SK-N-SH (cell line): ENCODE results near the gene GAS6. TPM values are rescaled to one million over a fixed set of nuclear protein-coding genes. Genes with fewer than 3 reads are reported as not detected.

ENCODE experiments used
- CTCF ChIA-PET: fragments of 300-600, 350-600 bp; formaldehyde crosslinking; extraction: SDS; loops from one replicate; lab custom pipeline; 2021; lab: Yijun Ruan, JAX
- POLR2A ChIA-PET: fragments of 350-600 bp; sonication (Branson Sonifier 250); formaldehyde crosslinking; extraction: SDS; loops from one replicate; lab custom pipeline; 2020; ENCODE audit warnings: antibody characterized with exemption, inconsistent platforms; lab: Yijun Ruan, JAX
- DNase-seq: peaks from one replicate; pipeline ENCODE4 v3.0.0; 2012
- H2AFZ ChIP-seq: fragments of 200-600 bp; sonication (generic); 2 replicates; pipeline ENCODE4 v1.8.1; 2016; ENCODE audit warnings: antibody characterized with exemption, mild to moderate bottlenecking, low read depth
- H3F3A ChIP-seq: fragments of 200-600 bp; sonication (generic); replicated peaks from 2 replicates; pipeline ENCODE3; 2016; ENCODE audit warnings: antibody characterized with exemption, mild to moderate bottlenecking; ENCODE audit not compliant: insufficient read depth
- H3K27ac ChIP-seq, 2 experiments: fragments of 200-500 bp in 1 of 2; fragments of 200-600 bp in 1 of 2; sonication (Bioruptor generic) in 1 of 2; sonication (generic), shearing (Covaris generic) in 1 of 2; 2 replicates each; pipeline versions ENCODE4 v1.5.1 to v1.6.1; 2014 to 2016; ENCODE audit warnings: low read depth in 2 of 2, inconsistent platforms in 1 of 2, low read length in 1 of 2, mild to moderate bottlenecking in 1 of 2, mixed read lengths in 1 of 2
- H3K27me3 ChIP-seq: fragments of 200-600 bp; sonication (generic), shearing (Covaris generic); 2 replicates; pipeline ENCODE4 v1.6.1; 2016; ENCODE audit warnings: mixed run types; ENCODE audit not compliant: insufficient read depth
- H3K36me3 ChIP-seq, 2 experiments: fragments of 200-500 bp in 1 of 2; fragments of 200-600 bp in 1 of 2; sonication (Bioruptor generic) in 1 of 2; sonication (generic) in 1 of 2; replicated peaks in 1 of 2; 2 replicates each; pipeline versions ENCODE3 to v1.5.1; 2014 to 2016; ENCODE audit warnings: low read length in 1 of 2, mild to moderate bottlenecking in 1 of 2; ENCODE audit not compliant: insufficient read depth in 2 of 2, control insufficient read depth in 1 of 2
- H3K4me1 ChIP-seq, 2 experiments: fragments of 200-500 bp in 1 of 2; fragments of 200-600 bp in 1 of 2; sonication (Bioruptor generic) in 1 of 2; sonication (generic), shearing (Covaris generic) in 1 of 2; 2 replicates each; pipeline versions ENCODE4 v1.5.1 to v1.6.1; 2014 to 2016; ENCODE audit warnings: low read depth in 1 of 2, low read length in 1 of 2, mixed run types in 1 of 2; ENCODE audit not compliant: insufficient read depth in 2 of 2, control insufficient read depth in 1 of 2
- H3K4me2 ChIP-seq: fragments of 200-600 bp; sonication (generic), shearing (Covaris generic); 2 replicates; pipeline ENCODE4 v1.6.1; 2017; ENCODE audit warnings: mixed run types
- H3K4me3 ChIP-seq, 2 experiments: fragments of 200-500 bp in 1 of 2; fragments of 200-600 bp in 1 of 2; sonication (Bioruptor generic) in 1 of 2; sonication (generic), shearing (Covaris generic) in 1 of 2; 2 replicates each; pipeline versions ENCODE4 v1.5.1 to v1.8.1; 2014 to 2016; ENCODE audit warnings: low read depth in 2 of 2, inconsistent platforms in 1 of 2, low read length in 1 of 2, mild to moderate bottlenecking in 1 of 2, mixed read lengths in 1 of 2, moderate library complexity in 1 of 2
- H3K79me2 ChIP-seq: fragments of 200-600 bp; sonication (generic); 2 replicates; pipeline ENCODE4 v1.8.1; 2017; ENCODE audit warnings: mild to moderate bottlenecking; ENCODE audit not compliant: insufficient read depth
- H3K9ac ChIP-seq: fragments of 200-600 bp; sonication (generic); 2 replicates; pipeline ENCODE4 v1.6.1; 2017; ENCODE audit warnings: mixed run types
- H3K9me2 ChIP-seq: fragments of 200-600 bp; sonication (generic); 2 replicates; pipeline ENCODE4 v1.6.1; 2017; ENCODE audit warnings: mixed run types
- H3K9me3 ChIP-seq: fragments of 200-600 bp; sonication (generic); 2 replicates; pipeline ENCODE4 v1.6.1; 2017; ENCODE audit warnings: mixed run types, mild to moderate bottlenecking, moderate library complexity
- H4K20me1 ChIP-seq: fragments of 200-600 bp; sonication (generic); 2 replicates; pipeline ENCODE4 v1.6.1; 2017; ENCODE audit warnings: mild to moderate bottlenecking, mixed run types; ENCODE audit not compliant: insufficient read depth
- CHD2 ChIP-seq: fragments of 150-350 bp; IDR thresholded peaks from 2 replicates; pipeline ENCODE4 v1.6.1; 2018; ENCODE audit warnings: low read length; ENCODE audit not compliant: partially characterized antibody
- EP300 ChIP-seq, 2 experiments: IDR thresholded peaks; 2 replicates each; pipeline versions ENCODE4 v1.4.0 to v1.6.1; 2012; ENCODE audit warnings: borderline replicate concordance in 1 of 2, low read depth in 1 of 2, low read length in 1 of 2
- FOXJ3 ChIP-seq: sonication (generic); formaldehyde crosslinking; IDR thresholded peaks from 2 replicates; pipeline ENCODE4 v1.5.1; 2020; ENCODE audit warnings: mild to moderate bottlenecking, missing genetic modification reagents
- GABPA ChIP-seq: IDR thresholded peaks from 2 replicates; pipeline ENCODE4 v1.4.0; 2012; ENCODE audit warnings: low read depth, mild to moderate bottlenecking
- MXI1 ChIP-seq: IDR thresholded peaks from 2 replicates; pipeline ENCODE4 v1.6.1; 2012; ENCODE audit warnings: mild to moderate bottlenecking, low read depth, low read length, improper control_type of control experiment
- RCOR1 ChIP-seq: fragments of 150-350 bp; IDR thresholded peaks from 2 replicates; pipeline ENCODE4 v1.6.1; 2017; ENCODE audit warnings: antibody characterized with exemption, low read length
- RXRA ChIP-seq: IDR thresholded peaks from 2 replicates; pipeline ENCODE4 v1.4.0; 2012; ENCODE audit warnings: low read depth, mild to moderate bottlenecking, borderline replicate concordance
- SMC3 ChIP-seq: IDR thresholded peaks from 2 replicates; pipeline ENCODE4 v1.6.1; 2012; ENCODE audit warnings: low read depth, low read length, improper control_type of control experiment
- YY1 ChIP-seq: IDR thresholded peaks from 2 replicates; pipeline ENCODE4 v1.4.0; 2012; ENCODE audit warnings: low read depth, mild to moderate bottlenecking
- WGBS: methylation state at CpG from one replicate; pipeline ENCODE4 v1.1.6; 2017; ENCODE audit warnings: low lambda C conversion rate; 5-methylcytosine and 5-hydroxymethylcytosine counted together
- polyA plus RNA-seq, 3 experiments: library from polyadenylated mRNA; depleted of rRNA; stranded (reverse); fragments of >200 nt; gene quantifications; 2 replicates each; pipeline ENCODE4 v1.2.3, GENCODE V29; 2012
- TF ChIP-seq, protein P1 (sequence below): IDR thresholded peaks from 2 replicates; pipeline ENCODE4; 2012
- TF ChIP-seq, protein P2 (sequence below): IDR thresholded peaks from 2 replicates; pipeline ENCODE4 v1.4.0; 2012; ENCODE audit warnings: low read depth, borderline replicate concordance
- TF ChIP-seq, protein P3 (sequence below): fragments of 200-600 bp; sonication (generic); IDR thresholded peaks from 2 replicates; pipeline ENCODE4 v1.6.1; 2017; ENCODE audit warnings: antibody characterized with exemption, mild to moderate bottlenecking, moderate library complexity
- TF ChIP-seq, protein P4 (sequence below): fragments of 150-350 bp; IDR thresholded peaks from 2 replicates; pipeline ENCODE4 v1.6.1; 2016; ENCODE audit warnings: mild to moderate bottlenecking, low read depth, low read length

The GAS6 gene
- polyA plus RNA-seq, 1 of the 3 experiments (the other 2 are of a cell fraction) = 380 TPM

DNA sequence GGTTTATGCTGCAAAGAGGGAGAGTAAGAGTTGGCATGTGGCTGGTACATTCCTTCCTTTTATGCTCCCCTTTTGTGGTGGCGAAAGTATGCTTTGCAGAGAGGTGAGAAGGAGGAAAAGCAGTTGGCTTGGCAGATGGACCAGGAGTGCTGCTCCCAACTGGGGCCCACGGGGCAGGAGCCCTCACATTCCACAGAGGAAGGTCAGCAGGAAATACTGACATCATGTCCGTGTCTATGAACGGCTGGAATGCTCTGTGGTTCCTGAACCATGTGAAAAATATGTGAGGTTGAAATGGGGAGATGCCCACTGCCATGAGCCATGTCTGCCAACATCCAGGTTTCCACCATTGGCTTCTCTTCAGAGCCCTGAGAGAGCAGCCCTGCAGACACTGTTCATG lies 33.3 kb upstream of the GAS6 start (continued):
- TF ChIP-seq FOXJ3 (CRISPR knock-in tag) (no peak), RCOR1 (no peak), MXI1 (no peak), RXRA (peak; percentile 97), CHD2 (no peak), GABPA (peak; percentile 54; the same call in 1 of the 2 replicates)
- TF ChIP-seq, protein P1, sequence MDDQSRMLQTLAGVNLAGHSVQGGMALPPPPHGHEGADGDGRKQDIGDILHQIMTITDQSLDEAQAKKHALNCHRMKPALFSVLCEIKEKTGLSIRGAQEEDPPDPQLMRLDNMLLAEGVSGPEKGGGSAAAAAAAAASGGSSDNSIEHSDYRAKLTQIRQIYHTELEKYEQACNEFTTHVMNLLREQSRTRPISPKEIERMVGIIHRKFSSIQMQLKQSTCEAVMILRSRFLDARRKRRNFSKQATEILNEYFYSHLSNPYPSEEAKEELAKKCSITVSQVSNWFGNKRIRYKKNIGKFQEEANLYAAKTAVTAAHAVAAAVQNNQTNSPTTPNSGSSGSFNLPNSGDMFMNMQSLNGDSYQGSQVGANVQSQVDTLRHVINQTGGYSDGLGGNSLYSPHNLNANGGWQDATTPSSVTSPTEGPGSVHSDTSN = peak; percentile 89
- TF ChIP-seq, protein P2, sequence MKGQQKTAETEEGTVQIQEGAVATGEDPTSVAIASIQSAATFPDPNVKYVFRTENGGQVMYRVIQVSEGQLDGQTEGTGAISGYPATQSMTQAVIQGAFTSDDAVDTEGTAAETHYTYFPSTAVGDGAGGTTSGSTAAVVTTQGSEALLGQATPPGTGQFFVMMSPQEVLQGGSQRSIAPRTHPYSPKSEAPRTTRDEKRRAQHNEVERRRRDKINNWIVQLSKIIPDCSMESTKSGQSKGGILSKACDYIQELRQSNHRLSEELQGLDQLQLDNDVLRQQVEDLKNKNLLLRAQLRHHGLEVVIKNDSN = 0 out of 2 replicates have a peak, but pooled peaks have one; percentile 47

DNA sequence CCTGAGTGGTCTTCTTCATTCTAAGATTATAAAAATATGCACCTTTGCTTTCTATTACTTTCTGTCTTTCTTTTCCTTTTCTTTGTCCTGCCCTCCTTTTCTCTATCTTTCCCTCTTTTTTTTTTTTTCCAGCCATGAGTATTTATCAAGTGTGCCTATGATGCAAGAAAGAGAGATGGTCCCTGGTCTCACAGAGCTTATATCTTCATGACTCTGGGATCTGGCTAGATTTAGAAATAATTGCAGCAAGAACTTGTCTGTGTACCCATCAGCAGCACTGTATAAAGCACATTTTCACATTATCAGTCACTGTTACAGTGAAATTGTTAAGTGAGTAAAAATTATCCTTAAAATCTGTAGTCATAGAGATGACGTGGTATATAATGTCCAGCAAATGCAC lies 31.6 kb upstream of the GAS6 start:
- no peaks in the 10 kb centered on the region for H4K20me1 ChIP-seq
- H3K27ac ChIP-seq = peak overlapping the region in 1 of 2 experiments; percentile 93; a peak in 2 of 4 replicates
- WGBS = 81% methylated on average over 1 of the region's 1 CpG
- CTCF ChIA-PET = no interaction called here
- peaks cover 16% of the 10 kb centered on the region; the same call in 1 of the 2 replicates for H3K9me3 ChIP-seq
- H2AFZ ChIP-seq = peak overlapping the region; percentile 52; the same call in 1 of the 2 replicates
- POLR2A ChIA-PET = no interaction called here
- peaks cover 0 to 22% of the 10 kb centered on the region in 2 experiments; a peak in 1 of 4 replicates for H3K4me1 ChIP-seq
- H3K36me3 ChIP-seq = no peaks in the 10 kb centered on the region
- TF ChIP-seq YY1 (no peak), SMC3 (no peak), CHD2 (no peak), EP300 (IDR thresholded peaks at IDR 0.05; ENCODE audit: borderline replicate concordance in 1 of 2, low read depth in 1 of 2, low read length in 1 of 2) (no peak)
- TF ChIP-seq, protein P3, sequence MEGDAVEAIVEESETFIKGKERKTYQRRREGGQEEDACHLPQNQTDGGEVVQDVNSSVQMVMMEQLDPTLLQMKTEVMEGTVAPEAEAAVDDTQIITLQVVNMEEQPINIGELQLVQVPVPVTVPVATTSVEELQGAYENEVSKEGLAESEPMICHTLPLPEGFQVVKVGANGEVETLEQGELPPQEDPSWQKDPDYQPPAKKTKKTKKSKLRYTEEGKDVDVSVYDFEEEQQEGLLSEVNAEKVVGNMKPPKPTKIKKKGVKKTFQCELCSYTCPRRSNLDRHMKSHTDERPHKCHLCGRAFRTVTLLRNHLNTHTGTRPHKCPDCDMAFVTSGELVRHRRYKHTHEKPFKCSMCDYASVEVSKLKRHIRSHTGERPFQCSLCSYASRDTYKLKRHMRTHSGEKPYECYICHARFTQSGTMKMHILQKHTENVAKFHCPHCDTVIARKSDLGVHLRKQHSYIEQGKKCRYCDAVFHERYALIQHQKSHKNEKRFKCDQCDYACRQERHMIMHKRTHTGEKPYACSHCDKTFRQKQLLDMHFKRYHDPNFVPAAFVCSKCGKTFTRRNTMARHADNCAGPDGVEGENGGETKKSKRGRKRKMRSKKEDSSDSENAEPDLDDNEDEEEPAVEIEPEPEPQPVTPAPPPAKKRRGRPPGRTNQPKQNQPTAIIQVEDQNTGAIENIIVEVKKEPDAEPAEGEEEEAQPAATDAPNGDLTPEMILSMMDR = no peak
- TF ChIP-seq, protein P4, sequence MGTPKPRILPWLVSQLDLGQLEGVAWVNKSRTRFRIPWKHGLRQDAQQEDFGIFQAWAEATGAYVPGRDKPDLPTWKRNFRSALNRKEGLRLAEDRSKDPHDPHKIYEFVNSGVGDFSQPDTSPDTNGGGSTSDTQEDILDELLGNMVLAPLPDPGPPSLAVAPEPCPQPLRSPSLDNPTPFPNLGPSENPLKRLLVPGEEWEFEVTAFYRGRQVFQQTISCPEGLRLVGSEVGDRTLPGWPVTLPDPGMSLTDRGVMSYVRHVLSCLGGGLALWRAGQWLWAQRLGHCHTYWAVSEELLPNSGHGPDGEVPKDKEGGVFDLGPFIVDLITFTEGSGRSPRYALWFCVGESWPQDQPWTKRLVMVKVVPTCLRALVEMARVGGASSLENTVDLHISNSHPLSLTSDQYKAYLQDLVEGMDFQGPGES = no peak
- no peak for DNase-seq
- H3K9me2 ChIP-seq = no peaks in the 10 kb centered on the region
- no peak overlapping the region for H3K9ac ChIP-seq
- no peak overlapping the region for H3K4me3 ChIP-seq
- no peaks in the 10 kb centered on the region for H3K27me3 ChIP-seq
- H3K79me2 ChIP-seq = no peaks in the 10 kb centered on the region
- peaks cover 20% of the 10 kb centered on the region for H3F3A ChIP-seq
- H3K4me2 ChIP-seq = no peak overlapping the region
